DOHH2 (cell line): ENCODE results near the gene OR2AT4.

Experiments used
- CTCF ChIP-seq: fragments of 200-600 bp; sonication (generic); IDR thresholded peaks from one replicate; pipeline ENCODE4 v1.5.1; 2014; ENCODE audit warnings: antibody characterized with exemption, mild to moderate bottlenecking, low read depth, low read length; ENCODE audit not compliant: poor library complexity, severe bottlenecking
- EZH2phosphoT487 ChIP-seq: fragments of 200-600 bp; sonication (generic); IDR thresholded peaks from 2 replicates; pipeline ENCODE4 v1.6.1; 2017; ENCODE audit warnings: borderline replicate concordance, mild to moderate bottlenecking, antibody characterized with exemption, low read length, moderate library complexity, mixed read lengths

GRCh38 chr11:75050516-75050915 is 46.2 kb downstream of the OR2AT4 start:
- TF ChIP-seq CTCF (no peak), EZH2phosphoT487 (no peak)
